H1 (cell line): Measurements from ENCODE around the gene CAMSAP1. TPM values are rescaled to one million over a fixed set of nuclear protein-coding genes. Genes with fewer than 3 reads are reported as not detected.

Experiments used
- CTCF ChIA-PET: fragments of 300-600 bp; sonication (Branson Sonifier 250); formaldehyde crosslinking; loops from one replicate; lab custom pipeline; 2021; ENCODE audit not compliant: partially characterized antibody; lab: Charles Lee
- POLR2A ChIA-PET: fragments of 300-600 bp; sonication (Branson Sonifier 250); formaldehyde crosslinking; loops from one replicate; lab custom pipeline; 2021; ENCODE audit warnings: inconsistent platforms; ENCODE audit not compliant: partially characterized antibody; lab: Charles Lee
- DNase-seq, 2 experiments: peaks; one replicate each; pipeline versions ENCODE4 v3.0.0 to v3.0.0-alpha.2; 2010 to 2022; ENCODE audit warnings: low spot score in 2 of 2, low read depth in 1 of 2, mixed read lengths in 1 of 2
- FAIRE-seq: peaks from 2 replicates; lab custom pipeline; 2011; peaks lifted over from hg19 to GRCh38; lab: Jason Lieb, UNC
- H2AFZ ChIP-seq: 2 replicates; pipeline ENCODE4 v1.8.1; 2012; ENCODE audit warnings: low read length, inconsistent platforms
- H2AK5ac ChIP-seq: 2 replicates; pipeline ENCODE4 v1.6.1; 2013; ENCODE audit warnings: low read depth, low read length
- H2BK120ac ChIP-seq: replicated peaks from 2 replicates; pipeline ENCODE3; 2013; ENCODE audit warnings: low read depth, low read length, inconsistent platforms
- H2BK12ac ChIP-seq: 2 replicates; pipeline ENCODE4 v1.6.1; 2013; ENCODE audit warnings: low read depth, low read length
- H2BK15ac ChIP-seq: 2 replicates; pipeline ENCODE4 v1.6.1; 2013; ENCODE audit warnings: low read length
- H2BK20ac ChIP-seq: 2 replicates; pipeline ENCODE4 v1.6.1; 2013; ENCODE audit warnings: low read length
- H2BK5ac ChIP-seq: 2 replicates; pipeline ENCODE4 v1.6.1; 2013; ENCODE audit warnings: low read depth, low read length
- H3K14ac ChIP-seq: 2 replicates; pipeline ENCODE4 v1.6.1; 2013; ENCODE audit warnings: inconsistent platforms; ENCODE audit not compliant: insufficient read length
- H3K18ac ChIP-seq: 2 replicates; pipeline ENCODE4 v1.6.1; 2013; ENCODE audit warnings: low read length; ENCODE audit errors: extremely low read depth
- H3K23ac ChIP-seq: 2 replicates; pipeline ENCODE4 v1.6.1; 2013; ENCODE audit warnings: inconsistent platforms; ENCODE audit not compliant: insufficient read length
- H3K23me2 ChIP-seq: 2 replicates; pipeline ENCODE4 v1.6.1; 2013; ENCODE audit warnings: low read depth, low read length
- H3K27ac ChIP-seq: 2 replicates; pipeline ENCODE4 v1.6.1; 2011; ENCODE audit warnings: low read depth, low read length, inconsistent platforms
- H3K27me3 ChIP-seq, 4 experiments: replicated peaks in 1 of 4; 1 replicate in 1 of 4; 2 replicates in 3 of 4; pipeline versions ENCODE4 v1.6.1 to v1.8.1; 2011 to 2013; ENCODE audit warnings: low read length in 3 of 4, mild to moderate bottlenecking in 3 of 4, inconsistent platforms in 2 of 4, mixed read lengths in 2 of 4, moderate library complexity in 1 of 4; ENCODE audit not compliant: control insufficient read depth in 3 of 4, insufficient read depth in 3 of 4; ENCODE audit errors: extremely low read depth in 1 of 4
- H3K36me3 ChIP-seq, 4 experiments: 2 replicates each; pipeline versions ENCODE4 v1.6.1 to v1.8.1; 2011 to 2013; ENCODE audit warnings: mild to moderate bottlenecking in 4 of 4, low read length in 3 of 4, moderate library complexity in 2 of 4, control low read depth in 1 of 4, inconsistent platforms in 1 of 4; ENCODE audit not compliant: insufficient read depth in 4 of 4, control insufficient read depth in 2 of 4
- H3K4ac ChIP-seq: replicated peaks from 2 replicates; pipeline ENCODE3; 2013; ENCODE audit warnings: low read length, low read depth, mixed read lengths, inconsistent platforms; ENCODE audit not compliant: insufficient read length
- H3K4me1 ChIP-seq, 4 experiments: replicated peaks in 1 of 4; 1 replicate in 1 of 4; 2 replicates in 3 of 4; pipeline versions ENCODE4 v1.6.1 to v1.8.1; 2011 to 2013; ENCODE audit warnings: low read length in 3 of 4, inconsistent platforms in 2 of 4, mixed read lengths in 1 of 4; ENCODE audit not compliant: insufficient read depth in 4 of 4, control insufficient read depth in 3 of 4
- H3K4me2 ChIP-seq, 2 experiments: 2 replicates each; pipeline versions ENCODE4 v1.6.1 to v1.8.1; 2011 to 2013; ENCODE audit warnings: low read depth in 2 of 2, low read length in 2 of 2, control low read depth in 1 of 2, inconsistent platforms in 1 of 2, mild to moderate bottlenecking in 1 of 2; ENCODE audit not compliant: insufficient read depth in 1 of 2
- H3K4me3 ChIP-seq, 4 experiments: fragments of 200-600, 300-600 bp in 1 of 4; sonication (generic), shearing (Covaris generic), sonication (Bioruptor Twin) in 1 of 4; 2 replicates each; pipeline versions ENCODE4 v1.5.1 to v1.8.1; 2011 to 2016; ENCODE audit warnings: low read length in 4 of 4, low read depth in 3 of 4, control low read depth in 2 of 4, inconsistent platforms in 2 of 4, mild to moderate bottlenecking in 2 of 4, mixed read lengths in 1 of 4, moderate library complexity in 1 of 4; ENCODE audit not compliant: insufficient read depth in 2 of 4; ENCODE audit errors: extremely low read depth in 1 of 4
- H3K56ac ChIP-seq: replicated peaks from 2 replicates; pipeline ENCODE3; 2013; ENCODE audit warnings: low read depth, mild to moderate bottlenecking, mixed read lengths, low read length, inconsistent platforms; ENCODE audit not compliant: insufficient read length
- H3K79me1 ChIP-seq: 2 replicates; pipeline ENCODE4 v1.6.1; 2013; ENCODE audit warnings: low read depth, low read length, control low read depth
- H3K79me2 ChIP-seq, 2 experiments: 2 replicates each; pipeline versions ENCODE4 v1.6.1 to v1.8.1; 2012 to 2013; ENCODE audit warnings: low read length in 2 of 2, mild to moderate bottlenecking in 2 of 2, inconsistent platforms in 1 of 2; ENCODE audit not compliant: insufficient read depth in 2 of 2, control insufficient read depth in 1 of 2
- H3K9ac ChIP-seq, 4 experiments: replicated peaks in 1 of 4; 1 replicate in 1 of 4; 2 replicates in 3 of 4; pipeline versions ENCODE4 v1.6.1 to v1.8.1; 2011 to 2013; ENCODE audit warnings: low read depth in 3 of 4, low read length in 3 of 4, control low read depth in 2 of 4, mild to moderate bottlenecking in 2 of 4, moderate library complexity in 2 of 4, inconsistent platforms in 1 of 4; ENCODE audit errors: extremely low read depth in 1 of 4
- H3K9me3 ChIP-seq, 2 experiments: 2 replicates each; pipeline versions ENCODE4 v1.6.1 to v1.8.1; 2012 to 2013; ENCODE audit warnings: mild to moderate bottlenecking in 2 of 2, moderate library complexity in 2 of 2, control low read depth in 1 of 2, inconsistent platforms in 1 of 2, low read depth in 1 of 2, low read length in 1 of 2, mixed read lengths in 1 of 2; ENCODE audit not compliant: insufficient read depth in 2 of 2
- H4K20me1 ChIP-seq, 2 experiments: replicated peaks in 1 of 2; 2 replicates each; pipeline versions ENCODE3 to v1.8.1; 2011 to 2013; ENCODE audit warnings: inconsistent platforms in 2 of 2, low read length in 2 of 2, mild to moderate bottlenecking in 1 of 2; ENCODE audit not compliant: insufficient read depth in 2 of 2, control insufficient read depth in 1 of 2
- H4K5ac ChIP-seq: 2 replicates; pipeline ENCODE4 v1.6.1; 2013; ENCODE audit warnings: low read length, low read depth, mixed read lengths, inconsistent platforms; ENCODE audit not compliant: insufficient read length
- H4K8ac ChIP-seq: 2 replicates; pipeline ENCODE4 v1.8.0; 2013; ENCODE audit warnings: mild to moderate bottlenecking, moderate library complexity, low read length, inconsistent platforms; ENCODE audit not compliant: insufficient read depth; ENCODE audit errors: extremely low read depth
- H4K91ac ChIP-seq: replicated peaks from 2 replicates; pipeline ENCODE3; 2013; ENCODE audit warnings: low read length, mixed read lengths, inconsistent platforms; ENCODE audit not compliant: insufficient read length
- NRF1 ChIP-seq: IDR thresholded peaks from 2 replicates; pipeline ENCODE4 v1.6.1; 2011; ENCODE audit warnings: mild to moderate bottlenecking, low read depth, low read length, improper control_type of control experiment
- SIX5 ChIP-seq: IDR thresholded peaks from 2 replicates; pipeline ENCODE4 v1.6.1; 2011; ENCODE audit warnings: mild to moderate bottlenecking, low read depth, low read length
- WGBS, 2 experiments: shearing (Covaris generic) in 1 of 2; methylation state at CpG; one replicate each; pipeline versions ENCODE4 v1.1.6 to v1.1.7; 2013 to 2015; ENCODE audit warnings: low lambda C conversion rate in 2 of 2, mixed read lengths in 2 of 2, inconsistent platforms in 1 of 2, low coverage in 1 of 2, missing lambda C conversion rate in 1 of 2; ENCODE audit not compliant: insufficient replicate concordance in 2 of 2, insufficient coverage in 1 of 2, insufficient read length in 1 of 2; ENCODE audit errors: extremely low coverage in 1 of 2, missing lambda C conversion rate in 1 of 2; 5-methylcytosine and 5-hydroxymethylcytosine counted together
- polyA plus RNA-seq, 7 experiments: library from polyadenylated mRNA; depleted of rRNA in 3 of 7; stranded (reverse) in 5 of 7; unstranded in 2 of 7; fragments of >200 nt in 5 of 7; fragments of 200-250 nt in 2 of 7; gene quantifications; 1 replicate in 5 of 7; 2 replicates in 1 of 7; 4 replicates in 1 of 7; pipeline versions ENCODE4 v1.2.1 to v1.2.3, GENCODE V29; 2011 to 2013; ENCODE audit warnings: missing spikeins in 2 of 7, mixed read lengths in 2 of 7
- total RNA-seq: library from RNA; stranded (reverse); fragmentation: NEBNext Ultra II Directional; extraction: Animal tissue kit (Norgen Biotek cat#: 25700); gene quantifications from 2 replicates; pipeline ENCODE4 v1.2.1, GENCODE V29; 2021

CAMSAP1 gene
- total and polyA plus RNA-seq, 2 of the 8 experiments (the other 6 are each of a cell fraction or from before 2014, with no cell fraction given), result 13.4 to 44.0 TPM

DNA sequence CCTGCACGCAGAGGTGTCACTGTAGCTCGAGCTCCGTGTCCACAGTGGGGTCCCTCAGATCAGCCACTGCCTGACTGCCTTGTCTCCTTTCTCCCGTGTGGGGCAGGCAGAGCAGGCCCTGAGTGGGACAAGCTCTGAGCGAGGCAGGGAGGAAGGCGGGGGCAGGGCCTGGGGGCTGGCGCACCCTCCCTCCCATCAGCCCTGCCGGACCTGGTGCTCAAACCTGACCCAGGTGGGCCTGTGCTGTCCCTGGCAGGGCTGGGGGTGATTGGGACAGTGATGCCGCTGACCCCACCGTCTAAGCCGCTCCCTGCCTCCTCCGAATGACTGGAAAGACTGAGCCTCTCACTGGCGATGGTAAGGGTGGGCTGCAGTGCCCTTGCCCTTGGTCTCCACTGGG, 144.4 kb downstream of the CAMSAP1 start:
- Histone ChIP-seq H3K36me3 (no peaks in the 10 kb centered on the region), H3K27ac (no peak overlapping the region), H3K23ac (no peak overlapping the region), H3K79me1 (no peaks in the 10 kb centered on the region), H3K4ac (no peak overlapping the region), H2BK20ac (no peak overlapping the region), H3K4me1 (no peaks in the 10 kb centered on the region), H2BK5ac (no peak overlapping the region; the same call in 1 of the 2 replicates), H4K5ac (no peak overlapping the region), H2AFZ (no peak overlapping the region), H2BK120ac (no peak overlapping the region), H3K9me3 (peaks cover 4 to 12% of the 10 kb centered on the region in 2 experiments; a peak in 2 of 4 replicates), H4K8ac (no peak overlapping the region), H3K14ac (no peak overlapping the region), H4K91ac (no peak overlapping the region), H3K23me2 (no peaks in the 10 kb centered on the region), H3K79me2 (no peaks in the 10 kb centered on the region), H2BK15ac (no peak overlapping the region), H3K4me3 (no peak overlapping the region), H4K20me1 (no peaks in the 10 kb centered on the region), H3K9ac (no peak overlapping the region), H3K18ac (no peak overlapping the region), H3K56ac (no peak overlapping the region), H3K27me3 (no peaks in the 10 kb centered on the region), H2AK5ac (no peak overlapping the region), H3K4me2 (no peak overlapping the region), H2BK12ac (no peak overlapping the region)
- DNase-seq, result no peak
- 93% methylated on average over 12 of the region's 13 CpGs; no CpG with 5 or more reads in 1 of the 2 experiments for WGBS, 2 experiments
- CTCF ChIA-PET, result interaction anchor here (0.7 to 1.9 kb wide), 4 partner anchors 12 to 59 kb away, joined by 3 to 8 read pairs (median 5); no protein-coding TSS in a partner anchor
- POLR2A ChIA-PET, result no interaction called here
- no peak for FAIRE-seq
- TF ChIP-seq NRF1, result no peak
- no peak for TF ChIP-seq SIX5
